ENCODE data around the gene MB21D2.

Gene MB21D2

DNA sequence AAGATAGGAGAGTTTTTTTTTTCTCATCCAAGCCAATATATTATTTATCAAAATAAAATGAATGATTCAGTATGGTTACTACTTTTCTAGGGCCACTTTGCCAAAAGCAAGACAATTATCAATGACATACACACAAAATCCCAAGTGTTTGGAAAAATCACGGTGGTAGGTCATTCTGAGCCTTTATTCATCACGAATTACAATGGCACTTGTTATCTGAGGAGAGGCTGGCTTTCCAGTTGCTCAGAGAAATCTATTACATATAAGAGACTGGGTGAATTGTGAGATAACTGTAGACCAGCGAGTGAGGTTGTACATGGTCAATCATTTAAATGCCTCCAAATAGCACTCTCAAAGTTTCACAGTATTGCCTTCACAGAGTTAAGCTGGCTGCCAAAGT is 169.9 kb downstream of the MB21D2 start:
- TF ChIP-seq TAF1 (IDR thresholded peaks at IDR 0.05; ENCODE audit: borderline replicate concordance, insufficient read depth, low read length) = no peak
- no peak for TF ChIP-seq SIN3A (IDR thresholded peaks at IDR 0.05; ENCODE audit: borderline replicate concordance, insufficient read depth, low read length)
- no peak for TF ChIP-seq REST (IDR thresholded peaks at IDR 0.05; ENCODE audit: insufficient read depth in 1 of 2, low read depth in 2 of 2, low read length in 2 of 2)
- no peak for TF ChIP-seq FOXP2 (optimal IDR thresholded peaks at IDR 0.05; ENCODE audit: borderline replicate concordance, extremely low read depth, extremely low read length, insufficient read depth)
- no peak for TF ChIP-seq POLR2AphosphoS5 (IDR thresholded peaks at IDR 0.05; ENCODE audit: low read depth, low read length)

DNA sequence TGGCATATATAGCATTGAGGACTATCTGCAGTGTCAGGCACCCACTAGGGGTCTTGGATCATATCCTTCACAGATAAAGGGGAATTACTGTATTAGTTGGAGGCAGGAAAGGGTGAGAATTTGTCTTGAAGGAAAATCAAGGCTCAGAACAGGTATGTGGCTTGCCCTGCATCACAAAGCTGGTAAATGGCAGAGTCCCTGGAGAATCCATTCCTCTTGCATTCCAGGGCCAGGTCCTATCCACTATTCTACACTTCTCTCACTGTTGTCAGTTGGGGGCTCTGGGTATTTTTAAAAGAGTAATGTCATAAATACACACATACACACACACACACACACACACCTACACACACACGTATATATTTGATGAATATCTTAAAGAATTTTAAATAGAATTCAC is 170.5 kb downstream of the MB21D2 start:
- no peak for TF ChIP-seq FOXP2 (optimal IDR thresholded peaks at IDR 0.05; ENCODE audit: borderline replicate concordance, extremely low read depth, extremely low read length, insufficient read depth)
